Activated CD4-positive, alpha-beta T cell treated with anti-CD3 and anti-CD28 coated beads, Interleukin-2, amount 50 U/mL, for 1 hour (primary cell): ENCODE measurements around the gene CST7.
"Not testable (repeated sequence)": the region's sequence is repeated elsewhere in the genome, so short reads cannot be mapped to it uniquely, and the experiment has no call there.

Experiments
- DNase-seq: peaks from one replicate; pipeline ENCODE4 v3.0.0-alpha.2; 2020

The CST7 gene, protein sequence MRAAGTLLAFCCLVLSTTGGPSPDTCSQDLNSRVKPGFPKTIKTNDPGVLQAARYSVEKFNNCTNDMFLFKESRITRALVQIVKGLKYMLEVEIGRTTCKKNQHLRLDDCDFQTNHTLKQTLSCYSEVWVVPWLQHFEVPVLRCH

DNA sequence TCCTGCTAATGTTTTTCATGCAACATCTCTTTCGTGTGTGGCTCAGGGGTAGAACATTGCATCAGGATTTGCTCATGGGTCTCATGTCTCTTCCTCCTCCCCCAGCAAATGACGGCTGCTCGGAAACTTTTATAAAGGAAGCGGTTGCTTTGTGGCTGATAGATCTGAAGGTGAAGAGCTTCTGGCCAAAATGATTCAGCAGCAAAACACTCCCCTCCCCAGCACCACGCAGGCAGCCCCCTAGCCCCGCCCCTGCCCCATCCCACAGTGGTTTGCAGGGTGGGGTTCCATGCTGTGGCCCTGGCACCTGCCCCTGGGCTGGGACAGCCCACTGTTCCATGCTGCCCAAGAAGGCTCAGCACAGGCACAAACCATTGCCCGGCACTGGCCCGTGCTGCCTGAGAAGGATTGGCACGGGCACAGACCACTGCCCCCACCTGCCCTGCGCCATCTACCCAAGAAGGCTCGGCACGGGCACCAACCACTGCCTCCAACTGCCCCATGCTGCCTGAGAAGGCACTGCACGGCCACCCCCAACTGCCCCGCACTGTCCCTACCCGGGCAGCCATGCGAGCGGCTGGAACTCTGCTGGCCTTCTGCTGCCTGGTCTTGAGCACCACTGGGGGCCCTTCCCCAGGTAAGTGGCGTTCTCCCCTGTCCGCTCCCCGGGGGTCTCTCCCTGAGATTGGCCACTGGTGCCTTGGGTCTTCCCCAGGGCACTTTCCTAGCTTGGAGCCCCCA, at the start of gene CST7:
TSS of gene CST7 (plus strand) at position 331 of the 741 bp plus-strand sequence. CDS start at position 568, 237 bp downstream.
- DNase-seq, result peak; percentile 75

GRCh38 chr20:24906806-24907205, 42.3 kb upstream of the CST7 start:
- no peak for DNase-seq

GRCh38 chr20:24908642-24909041, 40.4 kb upstream of the CST7 start:
- no peak for DNase-seq

- DNase-seq, result no peak
Measured at GRCh38 chr20:24909086-24909780, 39.8 kb upstream of the CST7 start.

DNA sequence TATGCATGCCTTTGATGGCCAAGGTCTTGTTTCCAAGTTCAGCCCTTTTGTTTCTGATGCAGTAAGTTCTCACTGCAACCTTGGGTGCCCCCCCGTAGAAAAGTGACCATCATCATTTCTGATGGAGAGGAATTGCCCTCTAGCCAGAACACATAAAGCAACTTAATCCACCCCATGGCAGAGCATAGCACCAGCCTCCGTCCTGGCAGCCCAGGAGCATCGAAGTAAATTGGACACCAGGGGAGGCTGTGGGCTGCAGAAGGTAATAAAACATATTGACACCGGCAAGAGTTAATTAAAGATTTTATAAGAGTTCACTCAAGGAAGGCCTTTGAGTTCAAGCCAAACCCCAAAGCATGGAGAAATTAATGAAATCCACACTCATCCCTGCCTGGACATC, 39.2 kb upstream of the CST7 start:
- DNase-seq, result no peak

DNA sequence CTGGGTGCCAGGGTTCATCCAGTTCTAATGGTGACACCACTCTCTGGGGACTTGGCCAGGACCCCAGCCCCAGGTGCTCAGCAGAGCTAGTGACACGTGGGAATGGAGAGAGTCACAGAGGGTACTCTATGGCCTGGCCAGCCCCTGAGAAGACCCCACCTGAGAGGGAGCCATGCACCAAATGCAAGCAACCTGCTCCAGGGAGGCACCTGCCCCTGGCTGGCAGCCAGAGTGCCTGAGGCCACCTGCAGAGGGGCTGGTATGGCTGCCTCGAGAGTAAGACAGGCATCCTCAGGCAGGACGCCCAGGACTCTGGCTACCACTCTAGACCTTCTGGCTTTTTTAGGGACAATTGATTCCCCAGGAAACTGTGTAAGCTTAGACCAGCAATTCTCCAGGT, 38.6 kb upstream of the CST7 start:
- DNase-seq, result no peak

DNA sequence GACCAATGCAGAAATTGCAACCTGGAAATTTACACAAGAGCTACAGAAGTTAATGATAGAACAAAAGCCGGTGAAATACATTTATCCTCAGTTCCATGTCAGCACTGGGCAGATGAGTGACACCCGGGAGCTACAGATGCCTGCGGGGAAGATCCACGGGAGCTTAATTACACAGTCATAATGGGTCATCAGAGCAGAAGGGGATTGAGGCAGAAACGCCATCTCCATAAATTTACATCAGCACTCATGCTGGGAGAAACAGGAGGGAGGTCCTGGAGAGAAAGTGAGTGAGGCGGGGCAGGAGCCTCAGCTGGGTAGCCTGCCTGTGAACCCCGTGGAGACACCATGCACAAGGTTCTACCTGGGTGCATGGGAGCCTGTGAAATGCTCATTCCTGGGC, 37.6 kb upstream of the CST7 start:
- DNase-seq, result no peak

DNA sequence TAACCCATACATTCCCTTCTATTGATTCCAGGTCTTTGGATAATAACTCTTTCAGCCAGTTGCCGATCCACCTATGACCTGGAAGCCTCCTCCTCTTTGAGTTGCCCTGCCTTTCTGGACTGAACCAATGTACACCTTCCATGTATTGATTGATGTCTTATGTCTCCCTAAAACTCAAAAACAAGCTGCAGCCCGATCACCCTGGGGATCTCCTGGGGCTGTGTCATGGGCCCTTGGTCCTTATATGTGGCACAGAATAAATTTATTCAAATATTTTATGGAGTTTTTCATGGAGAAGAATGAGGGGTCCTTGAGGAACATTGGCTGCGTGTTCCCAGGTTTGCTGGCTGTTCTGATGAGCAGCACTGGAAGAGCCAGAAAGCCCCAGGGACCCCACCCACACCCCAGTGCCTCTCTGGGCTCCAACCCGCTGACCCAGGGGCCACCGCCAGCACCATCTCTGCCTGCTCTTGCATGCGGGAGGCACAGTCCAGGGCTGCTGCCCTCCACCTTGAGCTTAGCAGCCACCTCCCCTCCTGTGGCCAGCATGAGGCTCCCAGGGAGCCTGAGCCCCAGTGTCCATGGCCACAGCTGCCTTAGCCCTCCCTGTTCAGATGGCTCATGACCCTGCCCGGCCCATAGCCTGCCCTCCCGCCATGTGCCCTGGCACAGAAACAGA, 36.5 kb upstream of the CST7 start:
- no peak for DNase-seq

- no peak for DNase-seq
Measured at GRCh38 chr20:24913076-24913628, 35.9 kb upstream of the CST7 start.

DNA sequence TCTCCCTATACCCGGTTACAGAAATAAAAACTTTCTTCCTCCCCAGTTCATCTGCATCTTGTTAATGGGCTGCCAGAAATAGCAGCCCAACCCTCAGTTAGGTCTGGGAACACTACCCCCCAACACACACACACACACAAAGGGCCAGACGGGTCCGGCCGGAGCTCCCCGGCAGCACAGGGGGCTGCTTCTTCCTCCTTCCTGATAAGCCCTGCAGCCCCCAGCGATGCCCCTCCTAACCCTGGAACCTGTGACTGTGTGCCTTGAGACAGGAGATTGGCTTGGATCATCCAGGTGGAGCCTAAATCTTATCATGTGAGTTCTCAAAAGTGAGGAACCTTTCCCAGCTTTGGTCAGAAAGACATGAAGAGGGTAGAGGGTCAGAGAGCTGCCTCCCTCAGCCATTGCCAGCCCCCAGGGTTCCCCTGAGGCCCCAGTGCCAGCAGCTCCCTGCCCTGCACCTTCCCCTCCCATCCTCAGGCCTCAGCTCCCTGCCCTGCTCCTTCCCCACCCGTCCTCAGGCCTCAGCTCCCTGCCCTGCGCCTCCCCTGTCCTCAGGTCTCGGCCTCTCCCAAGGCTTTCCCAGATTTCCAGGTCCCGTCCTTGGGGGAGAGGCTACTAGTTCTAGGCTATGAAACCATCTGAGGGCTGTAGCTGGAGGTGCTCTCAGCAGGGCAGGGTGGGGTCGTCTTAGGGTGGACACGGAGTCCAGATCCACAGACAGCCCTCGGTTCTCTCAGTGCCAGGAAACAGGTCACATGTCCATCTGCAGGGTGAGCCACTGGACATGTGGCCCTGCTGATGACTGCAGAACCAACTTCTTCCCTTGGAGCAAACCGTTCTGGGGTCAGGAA, 34.5 kb upstream of the CST7 start:
- no peak for DNase-seq

GRCh38 chr20:24915440-24915839, 33.6 kb upstream of the CST7 start:
- no peak for DNase-seq

DNA sequence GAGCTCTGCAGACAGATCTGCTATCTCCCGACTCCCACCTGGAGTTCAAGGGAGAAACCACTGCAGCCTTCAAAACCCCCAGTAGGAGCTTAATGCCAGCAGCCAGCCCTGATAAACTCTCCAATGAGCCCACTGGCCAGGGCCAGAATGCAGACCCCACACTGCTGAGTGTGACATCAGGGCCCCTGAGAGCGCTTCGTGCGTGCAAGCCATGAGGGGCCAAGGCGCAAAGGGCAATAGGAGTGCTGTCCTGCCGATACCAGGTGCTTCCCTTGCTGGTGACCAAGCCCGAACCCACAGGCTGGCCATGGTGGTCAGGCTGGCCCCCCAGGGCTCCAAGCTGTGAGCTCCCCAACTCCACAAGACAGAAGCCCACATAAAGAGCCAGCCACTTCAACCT, 33.2 kb upstream of the CST7 start:
- DNase-seq, result no peak

DNA sequence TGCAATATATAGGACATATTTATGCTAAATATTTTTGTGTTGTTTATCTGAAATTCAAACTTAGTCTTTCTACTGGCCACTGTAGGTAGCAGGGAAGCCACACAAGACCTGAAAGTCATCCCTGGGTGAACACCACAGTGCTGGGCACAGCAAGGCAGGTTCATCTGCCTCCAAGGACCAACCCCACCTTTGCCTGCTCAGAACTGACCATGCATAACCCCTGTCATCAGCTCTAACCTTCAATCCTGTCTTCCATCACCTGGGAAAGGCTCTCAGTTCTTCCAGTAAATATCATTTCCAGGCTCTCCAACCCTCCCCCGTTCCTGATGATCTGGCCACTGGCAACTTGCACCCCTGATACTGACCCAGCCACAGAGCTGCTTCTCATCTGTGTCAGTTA, 32.7 kb upstream of the CST7 start:
- DNase-seq, result no peak

DNA sequence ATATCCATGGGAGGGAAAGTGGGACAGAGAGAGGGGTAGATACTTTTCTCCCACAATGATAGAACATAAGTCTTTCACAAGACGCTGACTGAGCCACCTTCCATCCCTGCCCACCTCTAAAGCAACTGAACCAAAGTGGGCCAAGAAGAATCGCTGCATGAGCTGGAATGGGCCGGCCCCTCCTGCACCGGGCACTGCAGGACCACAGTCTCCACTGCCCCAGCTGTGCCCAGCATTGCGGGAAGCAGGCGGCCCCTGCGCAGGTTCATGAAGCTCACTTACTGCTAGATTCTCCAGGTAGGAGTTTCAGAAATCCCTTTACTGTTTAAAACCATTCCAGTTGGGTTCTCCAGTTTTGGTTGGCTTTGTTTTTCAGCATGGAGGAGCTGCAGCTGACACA, 32.0 kb upstream of the CST7 start:
- DNase-seq, result no peak

- peak; percentile 43 for DNase-seq
Measured at GRCh38 chr20:24917797-24918578, 31.1 kb upstream of the CST7 start.

GRCh38 chr20:24918579-24919566, 30.2 kb upstream of the CST7 start:
- no peak for DNase-seq

DNA sequence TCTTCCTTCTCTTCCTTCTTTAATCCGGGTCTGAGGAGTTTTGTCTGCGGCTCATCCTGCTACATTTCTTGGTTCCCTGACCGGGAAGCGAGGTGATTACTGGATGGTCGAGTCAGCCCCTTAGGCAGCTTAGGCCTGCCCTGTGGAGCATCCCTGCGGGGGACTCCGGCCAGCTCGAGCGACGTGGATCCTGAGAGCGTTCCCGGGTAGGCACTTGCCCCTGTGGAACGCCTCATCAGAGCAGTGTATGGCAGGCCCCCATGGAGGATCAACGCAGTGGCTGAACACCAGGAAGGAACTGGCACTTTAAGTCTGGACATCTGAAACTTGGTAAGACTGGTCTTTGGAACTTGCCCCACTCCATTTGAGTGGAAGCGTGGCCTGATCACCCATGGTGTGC, 29.4 kb upstream of the CST7 start:
- not testable (repeated sequence) for DNase-seq

GRCh38 chr20:24920706-24921105, 28.4 kb upstream of the CST7 start:
- not testable (repeated sequence) for DNase-seq

GRCh38 chr20:24929259-24929658, 19.8 kb upstream of the CST7 start:
- DNase-seq, result not testable (repeated sequence)
